Measurements from ENCODE around the gene CSNK1G2. TPM values are rescaled to one million over a fixed set of nuclear protein-coding genes. Genes with fewer than 3 reads are reported as not detected.

Gene CSNK1G2
- total RNA-seq, 2 experiments from 2014 or later = 122 to 127 TPM

DNA sequence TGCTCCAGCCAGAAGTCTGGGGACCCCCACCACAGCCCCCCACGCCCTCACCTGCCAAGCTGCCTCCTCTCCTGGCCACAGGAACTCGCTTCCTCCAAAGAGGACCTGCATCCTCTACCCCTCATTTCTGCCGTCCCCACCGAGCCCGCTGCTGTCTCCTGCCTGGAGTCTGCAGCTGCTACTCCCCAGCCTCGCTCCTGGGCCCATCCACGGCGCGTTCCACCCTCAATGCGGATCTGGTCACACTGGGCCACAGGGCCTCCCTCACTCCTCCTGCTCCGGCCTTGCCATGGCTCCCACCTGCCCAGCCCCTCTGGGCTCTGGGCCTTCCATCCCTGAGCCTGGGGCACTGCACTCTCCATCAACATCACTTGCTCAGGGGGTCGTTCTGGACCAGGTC is 70.2 kb downstream of the CSNK1G2 start:
- Histone ChIP-seq H3K36me3 (ENCODE audit: insufficient read depth, low read length) (no peaks in the 10 kb centered on the region), H3K27me3 (ENCODE audit: control insufficient read depth in 1 of 2, insufficient read depth in 2 of 2, low read length in 2 of 2) (no peaks in the 10 kb centered on the region), H3K27ac (ENCODE audit: low read depth in 1 of 2, low read length in 2 of 2) (no peak overlapping the region), H3K4me3 (ENCODE audit: low read length) (no peak overlapping the region), H3K9me3 (ENCODE audit: control insufficient read depth in 1 of 2, insufficient read depth in 1 of 2, low read length in 2 of 2) (peaks cover 0 to 18% of the 10 kb centered on the region in 2 experiments), H3K4me1 (ENCODE audit: insufficient read depth, low read length) (peaks cover 20% of the 10 kb centered on the region)
- TF ChIP-seq, protein P1, sequence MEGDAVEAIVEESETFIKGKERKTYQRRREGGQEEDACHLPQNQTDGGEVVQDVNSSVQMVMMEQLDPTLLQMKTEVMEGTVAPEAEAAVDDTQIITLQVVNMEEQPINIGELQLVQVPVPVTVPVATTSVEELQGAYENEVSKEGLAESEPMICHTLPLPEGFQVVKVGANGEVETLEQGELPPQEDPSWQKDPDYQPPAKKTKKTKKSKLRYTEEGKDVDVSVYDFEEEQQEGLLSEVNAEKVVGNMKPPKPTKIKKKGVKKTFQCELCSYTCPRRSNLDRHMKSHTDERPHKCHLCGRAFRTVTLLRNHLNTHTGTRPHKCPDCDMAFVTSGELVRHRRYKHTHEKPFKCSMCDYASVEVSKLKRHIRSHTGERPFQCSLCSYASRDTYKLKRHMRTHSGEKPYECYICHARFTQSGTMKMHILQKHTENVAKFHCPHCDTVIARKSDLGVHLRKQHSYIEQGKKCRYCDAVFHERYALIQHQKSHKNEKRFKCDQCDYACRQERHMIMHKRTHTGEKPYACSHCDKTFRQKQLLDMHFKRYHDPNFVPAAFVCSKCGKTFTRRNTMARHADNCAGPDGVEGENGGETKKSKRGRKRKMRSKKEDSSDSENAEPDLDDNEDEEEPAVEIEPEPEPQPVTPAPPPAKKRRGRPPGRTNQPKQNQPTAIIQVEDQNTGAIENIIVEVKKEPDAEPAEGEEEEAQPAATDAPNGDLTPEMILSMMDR (IDR thresholded peaks at IDR 0.05) = no peak
- DNase-seq = no peak
- peaks cover 14% of the 10 kb centered on the region for H3K36me3 Mint-ChIP-seq (ENCODE audit: low read depth)
- intact Hi-C loops (cut with DNase I, micrococcal nuclease) = loop anchor here in 1 of 2 experiments (10.0 kb wide), 1 partner anchor 224 kb away; the partner anchor contains the start of genes PLEKHJ1 and SF3A2
- H3K27me3 Mint-ChIP-seq = no peaks in the 10 kb centered on the region
- POLR2A ChIA-PET = no interaction called here
- H3K4me1 Mint-ChIP-seq (ENCODE audit: low read depth) = peaks cover 16% of the 10 kb centered on the region
- CTCF ChIA-PET = no interaction called here
- no peak overlapping the region for H3K27ac Mint-ChIP-seq
- H3K4me3 Mint-ChIP-seq = no peak overlapping the region
- no peak for ATAC-seq (ENCODE audit: poor library complexity)
- H3K9me3 Mint-ChIP-seq = no peaks in the 10 kb centered on the region

DNA sequence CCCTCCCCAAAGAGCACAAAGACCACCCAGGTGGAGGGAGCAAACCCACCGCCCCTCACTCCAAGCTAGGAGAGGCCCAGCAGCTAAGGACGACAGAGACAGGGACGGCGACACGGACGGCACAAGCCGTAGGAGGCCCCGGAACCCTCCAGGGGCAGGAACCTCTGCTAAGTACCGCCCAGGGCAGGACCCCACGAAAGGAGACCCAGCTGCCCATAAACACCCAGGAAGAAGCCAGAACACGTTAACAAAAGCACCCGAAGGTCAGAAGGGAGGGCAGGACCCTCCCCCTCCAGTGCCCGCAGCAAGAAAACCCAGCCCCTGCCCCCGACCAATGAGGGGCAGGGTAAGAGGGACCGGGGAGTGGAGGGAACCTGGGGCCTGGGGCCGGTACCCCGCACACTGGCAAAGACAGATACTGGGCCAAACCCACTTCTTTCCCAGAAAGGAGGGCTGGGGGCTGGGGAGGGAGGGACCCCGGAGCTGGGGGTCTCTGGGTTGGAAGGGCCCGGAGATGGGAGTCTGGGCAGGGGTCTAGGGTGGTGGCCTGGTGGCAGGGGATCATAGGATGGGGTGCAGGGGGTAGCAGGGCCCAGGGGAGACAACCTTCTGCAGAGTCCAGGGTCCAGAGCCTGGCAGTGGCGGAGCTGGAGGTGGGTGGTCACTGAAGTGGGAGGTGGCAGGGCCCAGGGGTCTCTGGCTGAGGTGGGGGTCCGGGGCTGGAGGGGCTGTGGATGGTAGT is 72.1 kb downstream of the CSNK1G2 start:
- H3K27ac Mint-ChIP-seq = peak overlapping the region; percentile 36
- POLR2A ChIA-PET = no interaction called here
- no peak overlapping the region for H3K27ac ChIP-seq (ENCODE audit: low read depth in 1 of 2, low read length in 2 of 2)

DNA sequence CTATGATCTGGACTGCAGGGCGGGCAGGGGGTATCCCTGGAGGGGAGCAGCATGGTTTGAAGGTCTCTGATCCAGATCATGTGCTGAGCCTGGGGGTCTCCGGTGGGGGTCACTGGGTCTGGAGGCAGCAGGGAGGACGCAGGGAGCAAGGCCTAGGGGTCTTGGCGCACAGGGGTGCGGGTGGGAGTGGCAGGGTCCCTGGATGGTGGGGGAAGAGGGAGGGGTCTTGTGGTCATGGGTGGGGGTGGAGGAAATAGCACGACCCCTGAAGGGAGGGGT is 72.7 kb downstream of the CSNK1G2 start:
- Mint-ChIP-seq H3K27me3 (no peaks in the 10 kb centered on the region), H3K4me3 (peak overlapping the region; percentile 72), H3K4me1 (ENCODE audit: low read depth) (peaks cover 16% of the 10 kb centered on the region), H3K27ac (peak overlapping the region; percentile 36), H3K36me3 (ENCODE audit: low read depth) (peaks cover 14% of the 10 kb centered on the region), H3K9me3 (no peaks in the 10 kb centered on the region)
- peaks cover 25% of the 10 kb centered on the region for H3K4me1 ChIP-seq (ENCODE audit: insufficient read depth, low read length)
- peaks cover 0 to 18% of the 10 kb centered on the region in 2 experiments for H3K9me3 ChIP-seq (ENCODE audit: control insufficient read depth in 1 of 2, insufficient read depth in 1 of 2, low read length in 2 of 2)
- CTCF ChIA-PET = no interaction called here
- ATAC-seq (ENCODE audit: poor library complexity) (no peak), DNase-seq (no peak)
- H3K36me3 ChIP-seq (ENCODE audit: insufficient read depth, low read length) = no peaks in the 10 kb centered on the region
- H3K4me3 ChIP-seq (ENCODE audit: low read length) = no peak overlapping the region
- TF ChIP-seq, protein P1 (IDR thresholded peaks at IDR 0.05) = no peak
- intact Hi-C loops (cut with DNase I, micrococcal nuclease) = loop anchor here in 1 of 2 experiments (10.0 kb wide), 1 partner anchor 221 kb away; the partner anchor contains the start of genes PLEKHJ1 and SF3A2
- H3K27me3 ChIP-seq (ENCODE audit: control insufficient read depth in 1 of 2, insufficient read depth in 2 of 2, low read length in 2 of 2) = no peaks in the 10 kb centered on the region
- POLR2A ChIA-PET = no interaction called here
- no peak overlapping the region for H3K27ac ChIP-seq (ENCODE audit: low read depth in 1 of 2, low read length in 2 of 2)

More for the DNA sequence above, 72.1 kb downstream of the CSNK1G2 start:
- H3K9me3 Mint-ChIP-seq = no peaks in the 10 kb centered on the region
- peaks cover 14% of the 10 kb centered on the region for H3K36me3 Mint-ChIP-seq (ENCODE audit: low read depth)
- peaks cover 16% of the 10 kb centered on the region for H3K4me1 Mint-ChIP-seq (ENCODE audit: low read depth)
- peaks cover 25% of the 10 kb centered on the region for H3K4me1 ChIP-seq (ENCODE audit: insufficient read depth, low read length)
- H3K4me3 Mint-ChIP-seq = peak overlapping the region; percentile 72
- H3K9me3 ChIP-seq (ENCODE audit: control insufficient read depth in 1 of 2, insufficient read depth in 1 of 2, low read length in 2 of 2) = peaks cover 0 to 18% of the 10 kb centered on the region in 2 experiments
- TF ChIP-seq, protein P1 (IDR thresholded peaks at IDR 0.05) = no peak
- no peak overlapping the region for H3K4me3 ChIP-seq (ENCODE audit: low read length)
- H3K27me3 Mint-ChIP-seq = no peaks in the 10 kb centered on the region
- intact Hi-C loops (cut with DNase I, micrococcal nuclease) = loop anchor here in 1 of 2 experiments (10.0 kb wide), 1 partner anchor 222 kb away; the partner anchor contains the start of genes PLEKHJ1 and SF3A2
- H3K27me3 ChIP-seq (ENCODE audit: control insufficient read depth in 1 of 2, insufficient read depth in 2 of 2, low read length in 2 of 2) = no peaks in the 10 kb centered on the region
- DNase-seq (no peak), ATAC-seq (ENCODE audit: poor library complexity) (no peak)
- no peaks in the 10 kb centered on the region for H3K36me3 ChIP-seq (ENCODE audit: insufficient read depth, low read length)
- CTCF ChIA-PET = no interaction called here

Measured in CD4-positive, alpha-beta T cell (primary cell).